OCI-LY3 (cell line): ENCODE measurements around the gene CRYL1.

Experiments used
- H2AFZ ChIP-seq: fragments of 200-600, 300-600 bp; shearing (Covaris generic); 2 replicates; pipeline ENCODE4 v1.6.0; 2014; ENCODE audit warnings: antibody characterized with exemption, low read depth, low read length
- H3K27ac ChIP-seq: fragments of 200-600, 300-600 bp; sonication (generic); 2 replicates; pipeline ENCODE4 v1.5.1; 2014; ENCODE audit warnings: mild to moderate bottlenecking, low read length, moderate library complexity, mixed read lengths
- H3K27me3 ChIP-seq: fragments of 200-600, 300-600 bp; sonication (generic); 2 replicates; pipeline ENCODE4 v1.6.1; 2014; ENCODE audit warnings: low read depth, low read length, mixed read lengths
- H3K36me3 ChIP-seq: fragments of 200-600, 300-600 bp; sonication (generic); replicated peaks from 2 replicates; pipeline ENCODE3; 2014; ENCODE audit warnings: low read depth, low read length, mixed read lengths
- H3K4me1 ChIP-seq: fragments of 300-600, 200-600 bp; sonication (generic); 2 replicates; pipeline ENCODE4 v1.6.1; 2014; ENCODE audit warnings: low read length, mixed read lengths
- H3K4me2 ChIP-seq: fragments of 200-600, 300-600 bp; sonication (generic); 2 replicates; pipeline ENCODE4 v1.6.1; 2014; ENCODE audit warnings: low read length, mixed read lengths
- H3K4me3 ChIP-seq: fragments of 300-600, 200-600 bp; sonication (generic); 2 replicates; pipeline ENCODE4 v1.5.1; 2014; ENCODE audit warnings: antibody characterized with exemption, mild to moderate bottlenecking, low read length, moderate library complexity
- H3K79me2 ChIP-seq: fragments of 300-600, 200-600 bp; shearing (Covaris generic); 2 replicates; pipeline ENCODE4 v1.6.1; 2014; ENCODE audit warnings: mild to moderate bottlenecking, low read length, mixed read lengths
- H3K9ac ChIP-seq: fragments of 300-600, 200-600 bp; shearing (Covaris generic); 2 replicates; pipeline ENCODE4 v1.6.0; 2014; ENCODE audit warnings: mild to moderate bottlenecking, low read length, moderate library complexity
- H3K9me3 ChIP-seq: fragments of 200-600, 300-600 bp; shearing (Covaris generic); 2 replicates; pipeline ENCODE4 v1.6.1; 2014; ENCODE audit warnings: low read length, mixed read lengths; ENCODE audit not compliant: insufficient read depth
- H4K20me1 ChIP-seq: fragments of 200-600, 300-600 bp; sonication (generic); 2 replicates; pipeline ENCODE4 v1.6.1; 2016; ENCODE audit warnings: low read length, mixed read lengths; ENCODE audit not compliant: insufficient read depth
- EZH2phosphoT487 ChIP-seq: fragments of 200-600 bp; shearing (Covaris generic); IDR thresholded peaks from 2 replicates; pipeline ENCODE4 v1.6.1; 2018; ENCODE audit warnings: antibody characterized with exemption, mixed run types, low read depth
- TF ChIP-seq, protein P1 (sequence below): fragments of 200-600, 300-600 bp; sonication (generic); IDR thresholded peaks from 2 replicates; pipeline ENCODE4 v1.5.1; 2014; ENCODE audit warnings: antibody characterized with exemption, low read length, low read depth

The CRYL1 gene

GRCh38 chr13:20570517-20570916, 44.9 kb upstream of the CRYL1 start:
- H3K27me3 ChIP-seq = no peaks in the 10 kb centered on the region
- no peak overlapping the region for H3K4me2 ChIP-seq
- peaks cover 3% of the 10 kb centered on the region; the same call in 1 of the 2 replicates for H3K9me3 ChIP-seq
- H4K20me1 ChIP-seq = no peaks in the 10 kb centered on the region
- H3K9ac ChIP-seq = no peak overlapping the region
- H3K4me1 ChIP-seq = peaks cover 12% of the 10 kb centered on the region
- H2AFZ ChIP-seq = no peak overlapping the region
- H3K4me3 ChIP-seq = no peak overlapping the region
- no peaks in the 10 kb centered on the region for H3K36me3 ChIP-seq
- TF ChIP-seq, protein P1, sequence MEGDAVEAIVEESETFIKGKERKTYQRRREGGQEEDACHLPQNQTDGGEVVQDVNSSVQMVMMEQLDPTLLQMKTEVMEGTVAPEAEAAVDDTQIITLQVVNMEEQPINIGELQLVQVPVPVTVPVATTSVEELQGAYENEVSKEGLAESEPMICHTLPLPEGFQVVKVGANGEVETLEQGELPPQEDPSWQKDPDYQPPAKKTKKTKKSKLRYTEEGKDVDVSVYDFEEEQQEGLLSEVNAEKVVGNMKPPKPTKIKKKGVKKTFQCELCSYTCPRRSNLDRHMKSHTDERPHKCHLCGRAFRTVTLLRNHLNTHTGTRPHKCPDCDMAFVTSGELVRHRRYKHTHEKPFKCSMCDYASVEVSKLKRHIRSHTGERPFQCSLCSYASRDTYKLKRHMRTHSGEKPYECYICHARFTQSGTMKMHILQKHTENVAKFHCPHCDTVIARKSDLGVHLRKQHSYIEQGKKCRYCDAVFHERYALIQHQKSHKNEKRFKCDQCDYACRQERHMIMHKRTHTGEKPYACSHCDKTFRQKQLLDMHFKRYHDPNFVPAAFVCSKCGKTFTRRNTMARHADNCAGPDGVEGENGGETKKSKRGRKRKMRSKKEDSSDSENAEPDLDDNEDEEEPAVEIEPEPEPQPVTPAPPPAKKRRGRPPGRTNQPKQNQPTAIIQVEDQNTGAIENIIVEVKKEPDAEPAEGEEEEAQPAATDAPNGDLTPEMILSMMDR = no peak
- no peak for TF ChIP-seq EZH2phosphoT487
- H3K27ac ChIP-seq = no peak overlapping the region
- 0 out of 2 replicates have a peak, but pooled peaks cover 4% of the 10 kb centered on the region for H3K79me2 ChIP-seq

DNA sequence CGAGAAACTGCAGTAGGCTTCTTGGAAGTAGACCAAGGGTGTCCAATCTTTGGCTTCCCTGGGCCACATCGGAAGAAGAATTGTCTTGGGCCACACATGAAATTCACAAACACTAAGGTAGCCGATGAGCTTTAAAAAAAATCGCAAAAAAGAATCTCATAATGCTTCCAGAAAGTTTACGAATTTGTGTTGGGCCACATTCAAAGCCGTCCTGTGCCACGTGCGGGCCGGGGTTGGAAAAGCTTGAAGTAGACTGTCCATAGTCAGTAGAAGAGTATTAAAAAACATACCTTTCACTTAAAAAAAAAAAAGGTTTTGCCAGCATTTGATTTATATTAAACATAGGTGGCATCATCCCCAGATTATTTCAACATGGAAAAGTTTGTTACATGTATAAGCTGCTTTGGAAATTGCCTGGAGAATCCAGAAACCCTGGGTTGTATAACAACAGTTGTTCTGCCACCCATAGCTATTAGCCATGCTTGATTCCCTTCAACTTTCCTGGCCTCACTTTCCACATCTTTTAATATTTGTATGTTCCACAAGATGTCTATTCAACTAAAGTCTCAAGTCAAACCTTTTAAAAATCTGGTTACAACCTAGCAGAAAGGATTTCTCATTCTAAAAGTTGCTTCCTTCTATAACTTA, 42.3 kb upstream of the CRYL1 start:
- no peak for TF ChIP-seq EZH2phosphoT487
- peak overlapping the region; percentile 92 for H3K4me2 ChIP-seq
- peak overlapping the region; percentile 86 for H3K4me3 ChIP-seq
- H3K9ac ChIP-seq = peak overlapping the region; percentile 80
- H3K79me2 ChIP-seq = 0 out of 2 replicates have a peak, but pooled peaks cover 4% of the 10 kb centered on the region
- H3K27ac ChIP-seq = no peak overlapping the region
- peaks cover 4% of the 10 kb centered on the region for H3K36me3 ChIP-seq
- no peak overlapping the region for H2AFZ ChIP-seq
- H3K9me3 ChIP-seq = peaks cover 13% of the 10 kb centered on the region; the same call in 1 of the 2 replicates
- no peaks in the 10 kb centered on the region for H4K20me1 ChIP-seq
- no peaks in the 10 kb centered on the region for H3K27me3 ChIP-seq
- H3K4me1 ChIP-seq = peaks cover 19% of the 10 kb centered on the region

- Histone ChIP-seq H3K36me3 (peaks cover 4% of the 10 kb centered on the region), H3K79me2 (0 out of 2 replicates have a peak, but pooled peaks cover 4% of the 10 kb centered on the region), H2AFZ (peak within 1 kb of the TSS; percentile 97), H3K9ac (peak within 1 kb of the TSS; percentile 80), H3K4me1 (peaks cover 19% of the 10 kb centered on the region), H4K20me1 (no peaks in the 10 kb centered on the region), H3K27ac (peak within 1 kb of the TSS; percentile 49), H3K9me3 (peaks cover 13% of the 10 kb centered on the region; the same call in 1 of the 2 replicates), H3K4me2 (peak within 1 kb of the TSS; percentile 92), H3K27me3 (no peaks in the 10 kb centered on the region), H3K4me3 (peak within 1 kb of the TSS; percentile 86)
- TF ChIP-seq EZH2phosphoT487 = no peak
Observed at GRCh38 chr13:20566898-20567874, 41.5 kb upstream of the CRYL1 start, which contains the start of gene IFT88. Gene IFT88, plus strand, starts transcription at chr13:20567157. Its CDS starts 7,229 bp downstream, at chr13:20574386.

DNA sequence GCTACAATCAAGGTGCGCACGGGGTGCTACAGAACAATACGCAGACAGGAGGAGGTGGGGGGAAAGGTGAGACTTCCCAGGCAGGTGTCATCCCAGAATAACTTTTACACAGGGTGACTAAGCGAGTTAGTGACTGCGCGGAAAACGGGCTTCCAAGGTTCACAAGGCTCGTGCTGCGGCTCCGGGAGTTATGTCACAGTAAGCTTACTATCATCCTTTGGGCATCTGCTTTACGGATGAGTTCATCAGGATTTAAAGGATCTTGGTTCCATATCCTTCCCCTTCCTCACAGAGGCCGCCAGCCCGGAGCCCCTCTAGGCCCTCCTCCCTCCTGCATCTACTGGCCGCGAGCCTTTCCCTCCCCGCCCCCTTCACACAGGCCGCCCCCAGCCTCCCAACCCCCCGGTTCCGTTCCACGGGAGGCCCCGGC, 40.8 kb upstream of the CRYL1 start:
- TF ChIP-seq EZH2phosphoT487 = no peak
- TF ChIP-seq, protein P1 = no peak
- H3K4me3 ChIP-seq = peak overlapping the region; percentile 86
- H3K79me2 ChIP-seq = 0 out of 2 replicates have a peak, but pooled peaks cover 4% of the 10 kb centered on the region
- peak overlapping the region; percentile 80 for H3K9ac ChIP-seq
- H3K4me2 ChIP-seq = peak overlapping the region; percentile 78
- H3K27me3 ChIP-seq = no peaks in the 10 kb centered on the region
- H2AFZ ChIP-seq = peak overlapping the region; percentile 79
- peaks cover 4% of the 10 kb centered on the region for H3K36me3 ChIP-seq
- peaks cover 13% of the 10 kb centered on the region; the same call in 1 of the 2 replicates for H3K9me3 ChIP-seq
- H4K20me1 ChIP-seq = no peaks in the 10 kb centered on the region
- H3K27ac ChIP-seq = peak overlapping the region; percentile 49
- peaks cover 15% of the 10 kb centered on the region for H3K4me1 ChIP-seq
